H9 (cell line): Measurements from ENCODE around the gene TMEM182. TPM values are rescaled to one million over a fixed set of nuclear protein-coding genes. Genes with fewer than 3 reads are reported as not detected.

Source experiments
- DNase-seq: peaks from one replicate; pipeline ENCODE4 v3.0.0-alpha.2; 2017
- H2AFZ ChIP-seq: one replicate; pipeline ENCODE4 v1.6.1; 2013; ENCODE audit warnings: mild to moderate bottlenecking, low read length, control low read depth, moderate library complexity
- H2AK5ac ChIP-seq: 2 replicates; pipeline ENCODE4 v1.6.1; 2013; ENCODE audit warnings: low read length, control low read depth, mixed read lengths; ENCODE audit not compliant: insufficient read length
- H2BK120ac ChIP-seq: one replicate; pipeline ENCODE4 v1.6.1; 2013; ENCODE audit warnings: low read depth, mild to moderate bottlenecking, low read length, control low read depth, inconsistent platforms; ENCODE audit not compliant: poor library complexity, severe bottlenecking
- H2BK12ac ChIP-seq: 2 replicates; pipeline ENCODE4 v1.6.1; 2013; ENCODE audit warnings: low read length, control low read depth, mixed read lengths, low read depth; ENCODE audit not compliant: insufficient read length
- H2BK15ac ChIP-seq: 2 replicates; pipeline ENCODE4 v1.6.1; 2013; ENCODE audit warnings: low read depth, low read length, control low read depth
- H2BK20ac ChIP-seq: one replicate; pipeline ENCODE4 v1.6.1; 2013; ENCODE audit warnings: low read depth, mild to moderate bottlenecking, low read length, control low read depth, inconsistent platforms; ENCODE audit not compliant: poor library complexity, severe bottlenecking
- H2BK5ac ChIP-seq: 2 replicates; pipeline ENCODE4 v1.6.1; 2013; ENCODE audit warnings: low read length, control low read depth, mixed read lengths; ENCODE audit not compliant: insufficient read length
- H3K14ac ChIP-seq: 2 replicates; pipeline ENCODE4 v1.6.1; 2013; ENCODE audit warnings: low read length, control low read depth; ENCODE audit not compliant: insufficient read depth
- H3K18ac ChIP-seq: 2 replicates; pipeline ENCODE4 v1.6.1; 2013; ENCODE audit warnings: low read depth, mild to moderate bottlenecking, mixed read lengths, low read length, control low read depth; ENCODE audit not compliant: insufficient read length
- H3K23ac ChIP-seq: 2 replicates; pipeline ENCODE4 v1.6.1; 2013; ENCODE audit warnings: low read length, control low read depth, mixed read lengths, low read depth; ENCODE audit not compliant: insufficient read length
- H3K23me2 ChIP-seq: 2 replicates; pipeline ENCODE4 v1.6.1; 2013; ENCODE audit warnings: low read depth, mild to moderate bottlenecking, mixed read lengths, low read length, control low read depth; ENCODE audit not compliant: insufficient read length, poor library complexity, severe bottlenecking
- H3K27ac ChIP-seq: 2 replicates; pipeline ENCODE4 v1.5.1; 2013; ENCODE audit warnings: low read length, control low read depth, mixed read lengths, low read depth; ENCODE audit not compliant: insufficient read length
- H3K27me3 ChIP-seq: 2 replicates; pipeline ENCODE4 v1.6.1; 2013; ENCODE audit warnings: low read length, control low read depth, inconsistent platforms; ENCODE audit not compliant: insufficient read depth
- H3K4ac ChIP-seq: 2 replicates; pipeline ENCODE4 v1.6.1; 2013; ENCODE audit warnings: low read depth, mild to moderate bottlenecking, control low read depth, inconsistent platforms, low read length, moderate library complexity
- H3K4me1 ChIP-seq: 2 replicates; pipeline ENCODE4 v1.6.1; 2013; ENCODE audit warnings: low read length, control low read depth, inconsistent platforms; ENCODE audit not compliant: insufficient read depth
- H3K4me2 ChIP-seq: 2 replicates; pipeline ENCODE4 v1.6.1; 2013; ENCODE audit warnings: low read length, control low read depth, mixed read lengths; ENCODE audit not compliant: insufficient read length, insufficient read depth
- H3K56ac ChIP-seq: 2 replicates; pipeline ENCODE4 v1.6.1; 2013; ENCODE audit warnings: low read depth, mild to moderate bottlenecking, mixed read lengths, low read length, control low read depth; ENCODE audit not compliant: insufficient read length
- H3K79me1 ChIP-seq: 2 replicates; pipeline ENCODE4 v1.6.1; 2013; ENCODE audit warnings: low read depth, mild to moderate bottlenecking, moderate library complexity, low read length, control low read depth, inconsistent platforms; ENCODE audit not compliant: insufficient read depth, poor library complexity, severe bottlenecking
- H3K79me2 ChIP-seq: 2 replicates; pipeline ENCODE4 v1.6.1; 2013; ENCODE audit warnings: low read length, control low read depth, inconsistent platforms; ENCODE audit not compliant: insufficient read depth
- H3K9ac ChIP-seq: 2 replicates; pipeline ENCODE4 v1.6.1; 2013; ENCODE audit warnings: low read length, control low read depth, mixed read lengths; ENCODE audit not compliant: insufficient read length; ENCODE audit errors: extremely low read depth
- H3K9me3 ChIP-seq: one replicate; pipeline ENCODE4 v1.6.1; 2013; ENCODE audit warnings: low read depth, low read length, inconsistent platforms; ENCODE audit not compliant: control insufficient read depth
- H3T11ph ChIP-seq: one replicate; pipeline ENCODE4 v1.6.1; 2013; ENCODE audit warnings: mild to moderate bottlenecking, low read length, control low read depth, inconsistent platforms
- H4K20me1 ChIP-seq: one replicate; pipeline ENCODE4 v1.6.1; 2013; ENCODE audit not compliant: control insufficient read depth, insufficient read length, insufficient read depth
- H4K5ac ChIP-seq: 2 replicates; pipeline ENCODE4 v1.6.1; 2013; ENCODE audit warnings: low read depth, mild to moderate bottlenecking, mixed read lengths, low read length, control low read depth; ENCODE audit not compliant: insufficient read length
- H4K8ac ChIP-seq: replicated peaks from 2 replicates; pipeline ENCODE4 v1.6.1; 2013; ENCODE audit warnings: low read length, control low read depth, mixed read lengths, low read depth; ENCODE audit not compliant: insufficient read length
- H4K91ac ChIP-seq: 2 replicates; pipeline ENCODE4 v1.6.1; 2013; ENCODE audit warnings: low read depth, mild to moderate bottlenecking, moderate library complexity, mixed read lengths, low read length, control low read depth; ENCODE audit not compliant: insufficient read length
- H3K27ac Mint-ChIP-seq, 3 experiments: 2 replicates in 2 of 3; 3 replicates in 1 of 3; pipeline ENCODE4 v1.8.0; 2020 to 2021; ENCODE audit warnings: mixed read lengths in 3 of 3, mild to moderate bottlenecking in 1 of 3, moderate library complexity in 1 of 3
- H3K27me3 Mint-ChIP-seq: 2 replicates; pipeline ENCODE4 v1.8.0; 2021; ENCODE audit warnings: low read depth, mild to moderate bottlenecking, moderate library complexity, mixed read lengths
- H3K36me3 Mint-ChIP-seq, 3 experiments: 2 replicates in 2 of 3; 3 replicates in 1 of 3; pipeline ENCODE4 v1.8.0; 2020 to 2021; ENCODE audit warnings: low read depth in 3 of 3, mixed read lengths in 3 of 3; ENCODE audit not compliant: insufficient read depth in 1 of 3
- H3K4me1 Mint-ChIP-seq, 2 experiments: 2 replicates each; pipeline ENCODE4 v1.8.0; 2020; ENCODE audit warnings: mixed read lengths in 2 of 2
- H3K4me3 Mint-ChIP-seq, 2 experiments: 2 replicates in 1 of 2; 3 replicates in 1 of 2; pipeline ENCODE4 v1.8.0; 2020 to 2021; ENCODE audit warnings: mild to moderate bottlenecking in 2 of 2, mixed read lengths in 2 of 2, moderate library complexity in 1 of 2
- H3K9me3 Mint-ChIP-seq, 2 experiments: 2 replicates in 1 of 2; 3 replicates in 1 of 2; pipeline ENCODE4 v1.8.0; 2020; ENCODE audit warnings: mild to moderate bottlenecking in 2 of 2, mixed read lengths in 2 of 2, moderate library complexity in 1 of 2
- WGBS: extraction: QIAGEN DNeasy Blood & Tissue Kit; methylation state at CpG from one replicate; pipeline ENCODE4 v1.1.7; 2013; ENCODE audit warnings: missing lambda C conversion rate, low lambda C conversion rate, mixed read lengths; ENCODE audit not compliant: insufficient read length; ENCODE audit errors: extremely low coverage; 5-methylcytosine and 5-hydroxymethylcytosine counted together
- total RNA-seq: library from RNA; stranded (reverse); gene quantifications from 2 replicates; pipeline ENCODE4 v1.2.1, GENCODE V29; 2021
- TF ChIP-seq, protein P1 (sequence below): fragments of 200-600 bp; sonication (generic); conservative IDR thresholded peaks from 3 replicates; pipeline ENCODE4 v1.8.0; 2021; ENCODE audit warnings: antibody characterized with exemption, mild to moderate bottlenecking

The TMEM182 gene
- total RNA-seq, 1 experiment from 2014 or later: 3.6 TPM

DNA sequence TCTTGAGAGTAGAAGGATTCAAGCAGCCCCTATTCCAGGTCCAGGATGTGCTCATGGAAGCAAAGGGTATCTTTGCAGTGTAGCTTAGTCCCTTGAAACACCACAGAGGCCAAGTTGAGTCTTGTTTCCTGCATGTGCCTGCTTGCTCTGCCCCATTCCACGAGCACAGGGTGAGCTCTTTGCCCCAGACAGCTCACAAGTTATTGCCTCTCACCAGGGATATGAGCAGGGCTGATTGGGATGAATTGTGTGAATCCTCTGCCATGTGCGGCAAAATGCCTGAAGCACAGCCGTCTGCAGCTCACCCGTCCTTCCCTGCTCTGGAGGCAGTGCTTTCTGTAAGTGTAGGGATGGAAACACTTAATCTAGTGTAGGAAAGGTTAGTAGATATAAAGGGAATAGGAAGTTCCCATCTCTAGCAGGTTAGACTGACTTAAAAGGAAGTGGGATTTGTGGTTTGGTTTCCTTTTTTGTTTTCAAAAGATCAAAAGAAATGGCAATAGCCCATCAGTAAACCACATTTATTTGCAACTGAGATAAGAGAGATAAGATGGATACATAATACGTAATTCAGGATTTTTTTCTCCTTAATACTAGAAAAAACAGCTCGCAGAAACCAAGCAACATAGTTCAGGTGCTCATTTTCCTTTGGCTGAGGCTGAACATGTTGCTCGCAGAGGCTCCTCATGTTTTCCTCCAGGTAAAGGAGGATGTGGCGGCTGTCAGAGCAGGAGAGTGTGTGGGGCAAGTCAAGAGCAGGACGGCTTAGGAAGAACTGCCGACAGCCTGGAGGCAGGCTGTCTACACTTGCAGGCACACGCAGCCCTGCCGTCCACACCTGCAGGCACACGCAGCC is 41.4 kb downstream of the TMEM182 start:
- Mint-ChIP-seq H3K36me3 (peaks cover 49 to 58% (median 54%) of the 10 kb centered on the region in 3 experiments), H3K9me3 (peaks cover 42 to 50% of the 10 kb centered on the region in 2 experiments)

More for the DNA sequence above, 41.4 kb downstream of the TMEM182 start:
- H2BK5ac ChIP-seq: no peak overlapping the region
- H2AFZ ChIP-seq: no peak overlapping the region
- no peak overlapping the region for H2BK12ac ChIP-seq
- H3K4me1 ChIP-seq: no peaks in the 10 kb centered on the region
- no peak overlapping the region for H3K9ac ChIP-seq
- Mint-ChIP-seq H3K27ac (no peak overlapping the region), H3K4me3 (no peak overlapping the region), H3K4me1 (no peaks in the 10 kb centered on the region), H3K27me3 (peaks cover 3% of the 10 kb centered on the region; the same call in 1 of the 2 replicates)
- no peak for DNase-seq
- no peak overlapping the region for H4K8ac ChIP-seq
- H3K14ac ChIP-seq: no peak overlapping the region
- H2AK5ac ChIP-seq: no peak overlapping the region
- H4K91ac ChIP-seq: no peak overlapping the region
- no peaks in the 10 kb centered on the region for H3K79me2 ChIP-seq
- peaks cover 25% of the 10 kb centered on the region for H3K9me3 ChIP-seq
- H3T11ph ChIP-seq: no peak overlapping the region
- no peak overlapping the region for H3K4me2 ChIP-seq
- no peak overlapping the region for H2BK15ac ChIP-seq
- no peaks in the 10 kb centered on the region for H3K79me1 ChIP-seq
- H3K56ac ChIP-seq: no peak overlapping the region
- no peak overlapping the region for H2BK20ac ChIP-seq
- H3K23ac ChIP-seq: no peak overlapping the region
- TF ChIP-seq, protein P1, sequence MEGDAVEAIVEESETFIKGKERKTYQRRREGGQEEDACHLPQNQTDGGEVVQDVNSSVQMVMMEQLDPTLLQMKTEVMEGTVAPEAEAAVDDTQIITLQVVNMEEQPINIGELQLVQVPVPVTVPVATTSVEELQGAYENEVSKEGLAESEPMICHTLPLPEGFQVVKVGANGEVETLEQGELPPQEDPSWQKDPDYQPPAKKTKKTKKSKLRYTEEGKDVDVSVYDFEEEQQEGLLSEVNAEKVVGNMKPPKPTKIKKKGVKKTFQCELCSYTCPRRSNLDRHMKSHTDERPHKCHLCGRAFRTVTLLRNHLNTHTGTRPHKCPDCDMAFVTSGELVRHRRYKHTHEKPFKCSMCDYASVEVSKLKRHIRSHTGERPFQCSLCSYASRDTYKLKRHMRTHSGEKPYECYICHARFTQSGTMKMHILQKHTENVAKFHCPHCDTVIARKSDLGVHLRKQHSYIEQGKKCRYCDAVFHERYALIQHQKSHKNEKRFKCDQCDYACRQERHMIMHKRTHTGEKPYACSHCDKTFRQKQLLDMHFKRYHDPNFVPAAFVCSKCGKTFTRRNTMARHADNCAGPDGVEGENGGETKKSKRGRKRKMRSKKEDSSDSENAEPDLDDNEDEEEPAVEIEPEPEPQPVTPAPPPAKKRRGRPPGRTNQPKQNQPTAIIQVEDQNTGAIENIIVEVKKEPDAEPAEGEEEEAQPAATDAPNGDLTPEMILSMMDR: no peak
- H2BK120ac ChIP-seq: no peak overlapping the region
- no peak overlapping the region for H3K4ac ChIP-seq
- no peaks in the 10 kb centered on the region for H3K23me2 ChIP-seq
- H3K18ac ChIP-seq: no peak overlapping the region
- H4K5ac ChIP-seq: no peak overlapping the region
- no peaks in the 10 kb centered on the region for H3K27me3 ChIP-seq
- H3K27ac ChIP-seq: no peak overlapping the region
- WGBS: no CpG with 5 or more reads among the region's 13 CpGs
- no peaks in the 10 kb centered on the region for H4K20me1 ChIP-seq
